Measurements from ENCODE around the gene FLYWCH1.

Gene FLYWCH1

GRCh38 chr16:2899564-2900072 lies 12.1 kb upstream of the FLYWCH1 start:
- no peak for DNase-seq

- DNase-seq = no peak
Observed at GRCh38 chr16:2900526-2901075, 11.1 kb upstream of the FLYWCH1 start.

GRCh38 chr16:2902337-2903130 lies 9.2 kb upstream of the FLYWCH1 start:
- no peak for DNase-seq

DNA sequence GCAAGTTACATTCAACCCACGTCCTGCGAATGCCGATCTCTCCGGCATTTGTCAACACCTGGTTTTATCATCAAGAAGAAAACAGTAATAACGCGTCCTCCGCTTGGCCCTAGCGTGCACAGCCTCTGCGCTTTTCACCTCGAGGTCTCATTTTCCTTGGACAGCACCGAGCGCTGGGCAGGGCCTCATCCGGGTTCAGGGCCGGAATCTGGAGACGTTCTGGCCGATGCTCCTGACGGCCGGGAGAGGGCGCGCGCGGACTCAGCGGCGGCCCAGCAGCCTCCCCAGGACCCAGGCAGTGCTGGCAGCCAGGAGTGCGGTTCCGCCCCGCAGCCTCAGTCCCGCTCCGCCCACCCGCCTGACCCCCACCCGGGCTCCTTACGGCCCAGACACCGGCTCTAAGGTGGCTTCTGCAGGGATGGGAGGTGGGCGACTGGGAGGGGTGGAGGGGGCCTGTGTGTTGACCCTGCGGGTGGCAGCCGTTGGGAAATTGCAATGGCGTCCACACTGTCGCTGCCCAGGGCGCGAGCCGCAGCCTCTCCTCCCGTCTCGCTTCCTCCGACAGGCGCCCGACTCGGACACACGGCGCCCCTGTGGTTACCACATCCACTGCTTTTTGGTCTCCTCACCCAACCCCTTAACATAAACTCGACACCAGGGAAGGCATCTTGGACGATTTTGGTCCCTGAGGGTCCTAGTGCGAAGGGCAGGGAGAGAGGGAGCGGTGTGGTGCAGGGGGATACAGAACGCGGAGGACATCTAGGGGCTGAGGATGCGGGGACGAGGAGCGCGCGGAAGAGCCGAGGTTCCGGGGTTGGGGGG lies 7.4 kb upstream of the FLYWCH1 start:
- DNase-seq = peak; percentile 76

GRCh38 chr16:2904922-2905240 lies 6.8 kb upstream of the FLYWCH1 start:
- DNase-seq = no peak

DNA sequence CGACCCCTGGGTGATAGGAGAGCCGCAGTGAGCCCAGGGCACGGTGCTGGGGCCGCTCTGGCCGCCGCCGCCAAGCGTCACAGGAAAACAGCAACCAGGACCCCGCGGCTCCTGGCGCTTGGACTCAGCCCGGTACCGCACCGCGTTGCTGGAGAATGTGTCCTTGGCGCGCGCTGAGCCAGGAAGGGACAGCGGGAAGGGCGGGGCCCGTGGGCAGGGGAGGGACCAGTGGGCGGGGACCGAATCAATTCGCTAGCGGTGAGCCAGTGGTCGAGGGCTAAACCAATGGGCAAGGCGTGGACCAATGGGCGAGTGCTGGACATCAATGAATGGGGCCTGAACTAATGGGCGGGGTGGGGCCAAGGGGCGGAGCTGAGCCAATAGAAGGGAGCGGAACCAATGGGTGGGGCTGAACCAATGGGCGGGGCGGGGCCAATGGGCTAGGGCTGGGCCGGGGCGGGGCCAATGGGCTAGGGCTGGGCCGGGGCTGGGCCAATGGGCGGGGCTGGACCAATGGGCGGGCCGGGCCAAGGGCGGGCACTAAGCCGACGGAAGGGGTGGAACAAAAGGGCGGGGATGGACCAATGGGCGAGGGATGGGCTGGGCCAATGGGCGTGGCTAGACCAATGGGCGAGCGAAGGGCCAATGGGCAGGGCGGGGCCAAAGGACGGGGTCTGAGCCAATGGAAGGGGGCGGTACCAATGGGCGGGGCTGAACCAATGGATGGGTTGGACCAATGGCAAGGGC lies 6.3 kb upstream of the FLYWCH1 start:
- DNase-seq = peak; percentile 99

- DNase-seq = no peak
Observed at GRCh38 chr16:2905988-2906387, 5.7 kb upstream of the FLYWCH1 start.

GRCh38 chr16:2907084-2907753 lies 4.5 kb upstream of the FLYWCH1 start:
- DNase-seq = peak; percentile 24

DNA sequence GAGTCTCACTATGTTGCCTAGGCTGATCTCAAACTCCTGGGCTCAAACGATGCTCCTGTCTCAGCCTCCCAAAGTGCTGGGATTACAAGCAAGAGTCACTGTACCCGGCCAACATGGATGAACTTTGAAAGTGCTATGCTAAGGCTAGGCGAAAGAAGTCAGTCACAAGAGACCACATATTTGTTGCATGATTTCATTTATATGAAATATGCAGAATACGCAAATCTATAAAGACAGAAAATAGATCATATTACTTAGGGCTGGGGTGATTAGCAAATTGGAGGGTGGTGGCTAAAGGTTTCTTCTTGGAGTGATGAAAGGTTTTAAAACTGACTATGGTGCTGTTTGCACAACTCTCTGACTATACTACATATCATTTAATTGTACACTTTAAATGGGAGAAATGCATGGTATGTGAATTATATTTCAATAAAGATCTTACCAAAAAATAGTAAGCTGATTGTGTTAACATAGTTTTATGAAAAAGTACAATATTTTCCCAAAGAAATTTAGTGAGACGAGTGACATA lies 1.2 kb upstream of the FLYWCH1 start:
- no peak for DNase-seq

DNA sequence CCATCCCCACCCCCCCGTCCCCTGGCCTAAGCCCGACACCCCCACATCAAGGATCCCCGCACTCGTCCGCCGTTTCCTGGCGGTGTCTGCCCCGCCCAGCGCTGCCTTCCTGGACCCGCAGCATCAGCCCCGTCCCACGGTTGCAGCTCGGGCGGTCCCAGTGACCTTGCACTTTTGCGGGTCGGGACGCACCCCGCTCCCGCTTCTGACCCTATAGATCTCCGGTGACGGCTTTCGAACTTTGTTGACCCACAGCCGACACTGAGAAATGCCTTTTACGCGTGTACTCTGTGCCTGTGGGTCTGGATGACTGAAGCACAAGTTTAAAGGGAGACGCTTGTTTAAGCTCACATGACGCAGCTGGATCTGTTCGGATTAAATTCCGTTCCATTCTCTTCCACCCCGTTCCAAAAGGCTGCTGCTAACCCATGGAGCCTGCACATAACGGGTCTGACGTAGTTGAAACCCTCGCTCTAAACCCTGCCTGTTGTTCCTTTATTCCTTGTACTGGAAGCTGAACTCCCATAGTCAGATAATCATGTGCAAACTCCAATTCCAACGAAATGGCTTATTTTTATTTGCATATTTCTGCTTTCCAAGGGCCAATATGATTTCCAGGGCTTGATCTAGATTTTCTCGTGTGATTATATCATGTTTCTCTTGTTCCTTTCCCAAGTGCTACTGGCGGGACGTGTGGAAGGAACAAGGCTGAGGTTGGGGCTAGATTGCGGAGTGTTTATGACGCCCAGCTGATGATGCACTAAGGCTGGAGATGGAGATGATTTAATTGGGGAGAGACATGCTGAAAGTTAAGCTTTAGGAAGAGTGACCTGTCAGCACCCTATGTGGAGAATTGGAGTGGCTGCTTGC lies 834 bp downstream of the FLYWCH1 start:
- no peak for DNase-seq

DNA sequence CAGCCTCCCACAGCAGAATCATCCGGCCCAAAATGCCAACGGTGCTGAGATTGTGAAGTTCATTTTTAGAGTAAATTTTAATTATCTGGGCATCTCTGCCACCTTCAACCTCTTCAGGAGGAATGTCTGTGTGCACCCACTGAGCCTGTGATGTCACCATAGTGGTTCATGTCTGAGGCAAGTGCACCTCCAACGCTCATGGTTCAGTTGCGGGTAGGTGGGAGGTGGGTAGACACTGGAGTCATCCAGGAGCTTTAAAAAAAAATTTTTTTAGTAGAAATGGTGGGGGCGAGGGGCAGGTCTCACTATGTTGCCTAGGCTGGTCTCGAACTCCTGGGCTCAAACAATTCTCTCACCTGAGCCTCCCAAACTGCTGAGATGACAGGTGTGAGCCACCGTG lies 1.9 kb downstream of the FLYWCH1 start:
- DNase-seq = no peak

- DNase-seq = no peak
Observed at GRCh38 chr16:2914233-2914632, 2.5 kb downstream of the FLYWCH1 start.

DNA sequence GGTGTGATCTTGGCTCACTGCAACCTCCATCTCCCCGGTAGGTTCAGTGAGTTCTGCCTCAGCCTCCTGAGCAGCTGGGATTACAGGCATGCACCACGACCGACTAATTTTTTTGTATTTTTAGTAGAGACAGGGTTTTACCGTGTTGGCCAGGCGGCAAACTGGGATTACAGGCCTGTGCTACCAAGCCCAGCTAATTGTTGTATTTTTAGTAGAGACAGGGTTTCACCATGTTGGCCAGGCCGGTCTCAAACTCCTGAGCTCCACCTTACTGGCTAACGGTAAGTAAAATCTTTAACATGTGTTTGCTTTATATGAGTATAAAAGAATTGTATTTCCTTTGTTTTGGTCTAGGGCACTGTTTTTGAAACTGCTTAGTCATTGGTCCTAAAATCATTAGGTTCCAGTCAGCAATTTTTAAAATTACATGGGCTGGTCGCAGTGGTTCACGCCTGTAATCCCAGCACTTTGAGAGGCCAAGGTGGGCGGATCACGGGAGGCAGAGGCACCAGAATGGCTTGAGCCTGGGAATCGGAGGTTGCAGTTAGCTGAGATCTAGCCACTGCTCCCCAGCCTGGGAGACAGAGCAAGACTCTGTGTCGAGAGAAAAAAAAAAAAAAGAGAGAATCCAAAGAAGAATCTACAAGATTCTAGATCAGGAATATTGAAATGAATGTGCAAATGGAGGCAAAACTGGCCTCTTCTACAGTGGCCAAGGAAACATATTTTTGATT lies 3.6 kb downstream of the FLYWCH1 start:
- no peak for DNase-seq

- no peak for DNase-seq
Observed at GRCh38 chr16:2919511-2920255, 8.0 kb downstream of the FLYWCH1 start.

DNA sequence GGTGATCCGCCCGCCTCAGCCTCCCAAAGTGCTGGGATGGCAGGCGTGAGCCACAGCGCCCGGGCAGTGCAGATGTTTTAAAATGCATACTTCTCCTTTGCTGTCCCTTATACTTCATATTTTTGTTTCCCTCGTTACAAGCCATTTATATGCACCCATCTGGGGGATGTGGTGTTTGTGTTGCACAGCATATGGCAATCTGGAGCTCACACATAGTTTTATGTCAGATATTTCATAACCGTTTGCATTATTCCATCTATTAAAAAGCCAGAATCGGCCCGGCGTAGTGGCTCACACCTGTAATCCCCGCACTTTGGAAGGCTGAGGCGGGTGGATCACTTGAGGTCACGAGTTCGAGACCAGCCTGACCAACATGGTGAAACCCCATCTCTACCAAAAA lies 11.8 kb downstream of the FLYWCH1 start:
- DNase-seq = no peak

DNA sequence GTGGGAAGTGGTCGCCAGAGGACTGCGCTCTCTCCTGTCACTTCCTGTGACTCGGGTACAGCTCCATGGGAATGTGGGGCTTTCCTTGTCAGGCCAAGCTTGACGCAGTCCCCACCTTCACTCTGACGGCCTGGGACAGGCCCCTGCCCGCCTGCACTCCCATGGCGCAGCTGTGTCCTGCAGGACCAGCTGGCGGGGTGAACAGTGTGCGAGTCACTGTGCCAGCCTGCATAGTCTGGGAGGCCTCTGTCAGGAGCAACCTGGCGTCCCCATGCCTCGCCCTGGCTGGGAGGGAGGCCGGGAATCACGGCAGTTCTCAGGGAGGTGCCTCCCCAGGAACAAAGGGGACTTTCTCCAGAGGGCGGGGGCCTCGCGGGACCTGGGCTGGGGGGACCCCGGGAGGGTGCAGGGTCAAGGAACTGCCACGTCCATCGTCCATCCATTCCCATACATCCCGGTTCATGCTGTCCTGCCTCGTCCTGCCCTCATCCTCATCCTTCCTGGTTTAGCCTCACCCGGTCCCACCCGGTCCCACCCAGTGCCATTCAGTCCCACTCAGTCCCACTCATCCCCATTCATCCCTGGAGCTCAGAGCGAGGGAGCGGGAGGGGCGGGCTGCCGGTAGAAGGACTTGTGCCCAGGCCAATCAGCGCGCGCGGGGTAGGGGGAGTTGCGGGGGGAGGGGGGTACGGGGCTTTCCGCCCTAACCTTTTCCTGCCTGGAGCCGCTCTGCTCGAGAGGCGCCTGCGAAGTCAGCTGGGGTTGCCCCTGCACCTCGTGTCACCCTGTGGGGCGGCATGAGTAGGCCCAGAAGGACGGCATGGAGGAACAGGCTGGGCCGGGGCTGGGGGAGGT lies 13.4 kb downstream of the FLYWCH1 start:
- no peak for DNase-seq

- no peak for DNase-seq
Observed at GRCh38 chr16:2925951-2926649, 14.4 kb downstream of the FLYWCH1 start.

DNA sequence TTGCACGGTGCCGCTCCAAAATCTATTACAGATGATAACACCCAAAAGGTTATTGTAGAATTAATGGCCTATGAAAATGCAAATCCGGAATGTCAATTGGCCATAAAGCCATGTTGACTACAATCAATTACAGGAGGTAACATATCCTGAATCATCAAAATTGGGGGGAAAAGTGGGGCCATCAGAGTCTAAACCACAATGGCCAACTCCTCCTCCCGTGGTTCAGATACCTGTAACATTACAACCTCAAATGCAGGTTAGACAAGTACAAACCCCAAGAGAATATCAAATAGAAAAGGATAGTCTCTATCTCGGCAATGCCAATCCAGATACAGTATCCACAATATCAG lies 14.9 kb downstream of the FLYWCH1 start:
- DNase-seq = no peak
